PC-3 (cell line): ENCODE data around the gene WFDC6. TPM values are rescaled to one million over a fixed set of nuclear protein-coding genes. Genes with fewer than 3 reads are reported as not detected.

Experiments used
- ATAC-seq: fragments of 200-7000 bp; cut with Tn5 transposase; 2 replicates; pipeline ENCODE4 v1.9.1; 2020; ENCODE audit warnings: mild to moderate bottlenecking, moderate library complexity
- BruUV-seq: library from RNA; stranded (reverse); fragments of 400-500 nt; replicated peaks from 2 replicates; lab custom pipeline; 2021; lab: Mats Ljungman, UMichigan
- CTCF ChIA-PET: fragments of 300-600 bp; sonication (Branson Sonifier 250); formaldehyde crosslinking; loops from one replicate; lab custom pipeline; 2022; ENCODE audit warnings: antibody characterized with exemption; lab: Charles Lee
- POLR2A ChIA-PET: fragments of 300-600 bp; sonication (Branson Sonifier 250); formaldehyde crosslinking; loops from one replicate; lab custom pipeline; 2022; ENCODE audit warnings: antibody characterized with exemption; ENCODE audit not compliant: unreplicated experiment; lab: Charles Lee
- DNase-seq: peaks from one replicate; pipeline ENCODE4 v3.0.0-alpha.2; 2015
- H2AFZ ChIP-seq: fragments of 300-600 bp; sonication (generic); 2 replicates; pipeline ENCODE4 v1.6.0; 2016; ENCODE audit warnings: antibody characterized with exemption, low read length
- H3F3A ChIP-seq: fragments of 300-600 bp; sonication (generic); one replicate; pipeline ENCODE4 v1.6.0; 2017; ENCODE audit warnings: antibody characterized with exemption, low read length, control low read depth, mild to moderate bottlenecking; ENCODE audit not compliant: unreplicated experiment
- H3K27ac ChIP-seq: fragments of 300-600 bp; sonication (generic); 2 replicates; pipeline ENCODE4 v1.5.1; 2016; ENCODE audit warnings: mild to moderate bottlenecking, low read length
- H3K27me3 ChIP-seq: fragments of 300-600 bp; sonication (generic); 2 replicates; pipeline ENCODE4 v1.6.1; 2016; ENCODE audit warnings: low read length, mixed read lengths
- H3K36me3 ChIP-seq: fragments of 300-600 bp; sonication (generic); 2 replicates; pipeline ENCODE4 v1.6.1; 2016; ENCODE audit warnings: low read depth, mixed run types, low read length, mixed read lengths
- H3K4me1 ChIP-seq: fragments of 300-600 bp; sonication (generic); 2 replicates; pipeline ENCODE4 v1.5.1; 2016; ENCODE audit warnings: low read length; ENCODE audit not compliant: insufficient read depth
- H3K4me2 ChIP-seq: fragments of 300-600 bp; sonication (generic); 2 replicates; pipeline ENCODE4 v1.6.0; 2016; ENCODE audit warnings: low read length
- H3K4me3 ChIP-seq: fragments of 300-600 bp; sonication (generic); 2 replicates; pipeline ENCODE4 v1.5.1; 2016; ENCODE audit warnings: mild to moderate bottlenecking, low read length, mixed read lengths
- H3K79me2 ChIP-seq: fragments of 300-600 bp; sonication (generic); 2 replicates; pipeline ENCODE4 v1.6.1; 2017; ENCODE audit warnings: low read length, mixed read lengths
- H3K9ac ChIP-seq: fragments of 300-600 bp; sonication (generic); 2 replicates; pipeline ENCODE4 v1.6.0; 2016; ENCODE audit warnings: mild to moderate bottlenecking, low read length
- H3K9me2 ChIP-seq: fragments of 300-600 bp; sonication (generic); replicated peaks from 2 replicates; pipeline ENCODE4 v1.6.1; 2016; ENCODE audit warnings: mixed run types, low read length, mixed read lengths
- H3K9me3 ChIP-seq: fragments of 300-600 bp; sonication (generic); 2 replicates; pipeline ENCODE4 v1.6.1; 2016; ENCODE audit warnings: low read length, mixed read lengths
- H4K20me1 ChIP-seq: fragments of 300-600 bp; sonication (generic); 2 replicates; pipeline ENCODE4 v1.6.1; 2016; ENCODE audit warnings: low read length, mixed read lengths
- CTCF ChIP-seq: fragments of 300-600 bp; sonication (generic); conservative IDR thresholded peaks from 2 replicates; pipeline ENCODE4 v1.5.1; 2017; ENCODE audit warnings: antibody characterized with exemption, low read depth, mild to moderate bottlenecking, low read length
- EZH2 ChIP-seq: fragments of 300-600 bp; sonication (generic); IDR thresholded peaks from one replicate; pipeline ENCODE4 v1.6.1; 2017; ENCODE audit warnings: antibody characterized with exemption, mild to moderate bottlenecking, low read length; ENCODE audit not compliant: unreplicated experiment
- intact Hi-C: fragments of 100-400 bp; cut with micrococcal nuclease; formaldehyde crosslinking; loops from 2 replicates; pipeline ENCODE4 v1.9.0; 2023
- total RNA-seq: library from RNA; depleted of rRNA; stranded (reverse); fragments of >200 nt; gene quantifications from 2 replicates; pipeline ENCODE4 v1.2.3, GENCODE V29; 2014; rRNA removed

The WFDC6 gene
- total RNA-seq, 1 experiment from 2014 or later = not detected

GRCh38 chr20:45484676-45485075 is 54.6 kb downstream of the WFDC6 start:
- H3K4me3 ChIP-seq = no peak overlapping the region
- BruUV-seq = no TSS peak
- no peak for DNase-seq
- no peak overlapping the region for H3K4me2 ChIP-seq
- H3K9ac ChIP-seq = no peak overlapping the region
- H4K20me1 ChIP-seq = no peaks in the 10 kb centered on the region
- H3K4me1 ChIP-seq = peaks cover 14% of the 10 kb centered on the region
- no peak for ATAC-seq
- ChIA-PET POLR2A (no interaction called here), CTCF (no interaction called here)
- H3K9me2 ChIP-seq = no peaks in the 10 kb centered on the region; the same call in 1 of the 2 replicates
- H3K79me2 ChIP-seq = no peaks in the 10 kb centered on the region
- intact Hi-C loops = no loop called here
- H2AFZ ChIP-seq = no peak overlapping the region
- no peaks in the 10 kb centered on the region for H3K36me3 ChIP-seq
- no peaks in the 10 kb centered on the region for H3K9me3 ChIP-seq
- no peak overlapping the region for H3K27ac ChIP-seq
- H3F3A ChIP-seq = no peaks in the 10 kb centered on the region
- TF ChIP-seq EZH2 (no peak), CTCF (no peak)
- H3K27me3 ChIP-seq = peaks cover 9% of the 10 kb centered on the region; the same call in 1 of the 2 replicates

Other genes with a start within 250 kb of the WFDC6 start
- not detected in 2 replicates for gene RBPJL, start 232.6 kb downstream of the WFDC6 start, total RNA-seq
- 0.33 TPM in 1 of 2 replicates, not detected in the other for gene MATN4, start 231.2 kb downstream of the WFDC6 start, total RNA-seq
- gene SDC4, start 191.1 kb downstream of the WFDC6 start, total RNA-seq = 134 and 167 TPM in 2 replicates
- 32.5 and 45.2 TPM in 2 replicates for gene SYS1, start 176.3 kb downstream of the WFDC6 start, total RNA-seq
- not detected in 2 replicates for gene TP53TG5, start 161.2 kb downstream of the WFDC6 start, total RNA-seq
- 7.7 and 8.5 TPM in 2 replicates for gene DBNDD2, start 131.2 kb downstream of the WFDC6 start, total RNA-seq
- 101 and 129 TPM in 2 replicates for gene PIGT, start 123.3 kb downstream of the WFDC6 start, total RNA-seq
- not detected in 2 replicates for gene WFDC2, start 69.7 kb downstream of the WFDC6 start, total RNA-seq
- not detected in 2 replicates for gene SPINT3, start 23.9 kb downstream of the WFDC6 start, total RNA-seq
- gene EPPIN, start 7.9 kb upstream of the WFDC6 start, total RNA-seq = not detected in 2 replicates
- not detected in 2 replicates for gene WFDC8, start 39.8 kb upstream of the WFDC6 start, total RNA-seq
- not detected in 2 replicates for gene WFDC10A, start 90.3 kb upstream of the WFDC6 start, total RNA-seq
- not detected in 2 replicates for gene WFDC9, start 91.8 kb upstream of the WFDC6 start, total RNA-seq
- gene WFDC11, start 130.8 kb upstream of the WFDC6 start, total RNA-seq = not detected in 2 replicates
- not detected in 2 replicates for gene WFDC13, start 162.6 kb upstream of the WFDC6 start, total RNA-seq
- not detected in 2 replicates for gene WFDC10B, start 165.5 kb upstream of the WFDC6 start, total RNA-seq
- gene SPINT4, start 182.9 kb upstream of the WFDC6 start, total RNA-seq = not detected in 2 replicates